H1 (cell line): ENCODE results near the gene RNF157. TPM values are rescaled to one million over a fixed set of nuclear protein-coding genes. Genes with fewer than 3 reads are reported as not detected.
A peak's percentile ranks its signal among the peaks of the same experiment; 100 is the strongest.

Experiments
- CTCF ChIA-PET: fragments of 300-600 bp; sonication (Branson Sonifier 250); formaldehyde crosslinking; loops from one replicate; lab custom pipeline; 2021; ENCODE audit not compliant: partially characterized antibody; lab: Charles Lee
- POLR2A ChIA-PET: fragments of 300-600 bp; sonication (Branson Sonifier 250); formaldehyde crosslinking; loops from one replicate; lab custom pipeline; 2021; ENCODE audit warnings: inconsistent platforms; ENCODE audit not compliant: partially characterized antibody; lab: Charles Lee
- DNase-seq, 2 experiments: peaks; one replicate each; pipeline versions ENCODE4 v3.0.0 to v3.0.0-alpha.2; 2010 to 2022; ENCODE audit warnings: low spot score in 2 of 2, low read depth in 1 of 2, mixed read lengths in 1 of 2
- FAIRE-seq: peaks from 2 replicates; lab custom pipeline; 2011; peaks lifted over from hg19 to GRCh38; lab: Jason Lieb, UNC
- H2AFZ ChIP-seq: 2 replicates; pipeline ENCODE4 v1.8.1; 2012; ENCODE audit warnings: low read length, inconsistent platforms
- H2AK5ac ChIP-seq: 2 replicates; pipeline ENCODE4 v1.6.1; 2013; ENCODE audit warnings: low read depth, low read length
- H2BK120ac ChIP-seq: replicated peaks from 2 replicates; pipeline ENCODE3; 2013; ENCODE audit warnings: low read depth, low read length, inconsistent platforms
- H2BK12ac ChIP-seq: 2 replicates; pipeline ENCODE4 v1.6.1; 2013; ENCODE audit warnings: low read depth, low read length
- H2BK15ac ChIP-seq: 2 replicates; pipeline ENCODE4 v1.6.1; 2013; ENCODE audit warnings: low read length
- H2BK20ac ChIP-seq: 2 replicates; pipeline ENCODE4 v1.6.1; 2013; ENCODE audit warnings: low read length
- H2BK5ac ChIP-seq: 2 replicates; pipeline ENCODE4 v1.6.1; 2013; ENCODE audit warnings: low read depth, low read length
- H3K14ac ChIP-seq: 2 replicates; pipeline ENCODE4 v1.6.1; 2013; ENCODE audit warnings: inconsistent platforms; ENCODE audit not compliant: insufficient read length
- H3K18ac ChIP-seq: 2 replicates; pipeline ENCODE4 v1.6.1; 2013; ENCODE audit warnings: low read length; ENCODE audit errors: extremely low read depth
- H3K23ac ChIP-seq: 2 replicates; pipeline ENCODE4 v1.6.1; 2013; ENCODE audit warnings: inconsistent platforms; ENCODE audit not compliant: insufficient read length
- H3K23me2 ChIP-seq: 2 replicates; pipeline ENCODE4 v1.6.1; 2013; ENCODE audit warnings: low read depth, low read length
- H3K27ac ChIP-seq: 2 replicates; pipeline ENCODE4 v1.6.1; 2011; ENCODE audit warnings: low read depth, low read length, inconsistent platforms
- H3K27me3 ChIP-seq, 4 experiments: replicated peaks in 1 of 4; 1 replicate in 1 of 4; 2 replicates in 3 of 4; pipeline versions ENCODE4 v1.6.1 to v1.8.1; 2011 to 2013; ENCODE audit warnings: low read length in 3 of 4, mild to moderate bottlenecking in 3 of 4, inconsistent platforms in 2 of 4, mixed read lengths in 2 of 4, moderate library complexity in 1 of 4; ENCODE audit not compliant: control insufficient read depth in 3 of 4, insufficient read depth in 3 of 4; ENCODE audit errors: extremely low read depth in 1 of 4
- H3K36me3 ChIP-seq, 4 experiments: 2 replicates each; pipeline versions ENCODE4 v1.6.1 to v1.8.1; 2011 to 2013; ENCODE audit warnings: mild to moderate bottlenecking in 4 of 4, low read length in 3 of 4, moderate library complexity in 2 of 4, control low read depth in 1 of 4, inconsistent platforms in 1 of 4; ENCODE audit not compliant: insufficient read depth in 4 of 4, control insufficient read depth in 2 of 4
- H3K4ac ChIP-seq: replicated peaks from 2 replicates; pipeline ENCODE3; 2013; ENCODE audit warnings: low read length, low read depth, mixed read lengths, inconsistent platforms; ENCODE audit not compliant: insufficient read length
- H3K4me1 ChIP-seq, 4 experiments: replicated peaks in 1 of 4; 1 replicate in 1 of 4; 2 replicates in 3 of 4; pipeline versions ENCODE4 v1.6.1 to v1.8.1; 2011 to 2013; ENCODE audit warnings: low read length in 3 of 4, inconsistent platforms in 2 of 4, mixed read lengths in 1 of 4; ENCODE audit not compliant: insufficient read depth in 4 of 4, control insufficient read depth in 3 of 4
- H3K4me2 ChIP-seq, 2 experiments: 2 replicates each; pipeline versions ENCODE4 v1.6.1 to v1.8.1; 2011 to 2013; ENCODE audit warnings: low read depth in 2 of 2, low read length in 2 of 2, control low read depth in 1 of 2, inconsistent platforms in 1 of 2, mild to moderate bottlenecking in 1 of 2; ENCODE audit not compliant: insufficient read depth in 1 of 2
- H3K4me3 ChIP-seq, 4 experiments: fragments of 200-600, 300-600 bp in 1 of 4; sonication (generic), shearing (Covaris generic), sonication (Bioruptor Twin) in 1 of 4; 2 replicates each; pipeline versions ENCODE4 v1.5.1 to v1.8.1; 2011 to 2016; ENCODE audit warnings: low read length in 4 of 4, low read depth in 3 of 4, control low read depth in 2 of 4, inconsistent platforms in 2 of 4, mild to moderate bottlenecking in 2 of 4, mixed read lengths in 1 of 4, moderate library complexity in 1 of 4; ENCODE audit not compliant: insufficient read depth in 2 of 4; ENCODE audit errors: extremely low read depth in 1 of 4
- H3K56ac ChIP-seq: replicated peaks from 2 replicates; pipeline ENCODE3; 2013; ENCODE audit warnings: low read depth, mild to moderate bottlenecking, mixed read lengths, low read length, inconsistent platforms; ENCODE audit not compliant: insufficient read length
- H3K79me1 ChIP-seq: 2 replicates; pipeline ENCODE4 v1.6.1; 2013; ENCODE audit warnings: low read depth, low read length, control low read depth
- H3K79me2 ChIP-seq, 2 experiments: 2 replicates each; pipeline versions ENCODE4 v1.6.1 to v1.8.1; 2012 to 2013; ENCODE audit warnings: low read length in 2 of 2, mild to moderate bottlenecking in 2 of 2, inconsistent platforms in 1 of 2; ENCODE audit not compliant: insufficient read depth in 2 of 2, control insufficient read depth in 1 of 2
- H3K9ac ChIP-seq, 4 experiments: replicated peaks in 1 of 4; 1 replicate in 1 of 4; 2 replicates in 3 of 4; pipeline versions ENCODE4 v1.6.1 to v1.8.1; 2011 to 2013; ENCODE audit warnings: low read depth in 3 of 4, low read length in 3 of 4, control low read depth in 2 of 4, mild to moderate bottlenecking in 2 of 4, moderate library complexity in 2 of 4, inconsistent platforms in 1 of 4; ENCODE audit errors: extremely low read depth in 1 of 4
- H3K9me3 ChIP-seq, 2 experiments: 2 replicates each; pipeline versions ENCODE4 v1.6.1 to v1.8.1; 2012 to 2013; ENCODE audit warnings: mild to moderate bottlenecking in 2 of 2, moderate library complexity in 2 of 2, control low read depth in 1 of 2, inconsistent platforms in 1 of 2, low read depth in 1 of 2, low read length in 1 of 2, mixed read lengths in 1 of 2; ENCODE audit not compliant: insufficient read depth in 2 of 2
- H4K20me1 ChIP-seq, 2 experiments: replicated peaks in 1 of 2; 2 replicates each; pipeline versions ENCODE3 to v1.8.1; 2011 to 2013; ENCODE audit warnings: inconsistent platforms in 2 of 2, low read length in 2 of 2, mild to moderate bottlenecking in 1 of 2; ENCODE audit not compliant: insufficient read depth in 2 of 2, control insufficient read depth in 1 of 2
- H4K5ac ChIP-seq: 2 replicates; pipeline ENCODE4 v1.6.1; 2013; ENCODE audit warnings: low read length, low read depth, mixed read lengths, inconsistent platforms; ENCODE audit not compliant: insufficient read length
- H4K8ac ChIP-seq: 2 replicates; pipeline ENCODE4 v1.8.0; 2013; ENCODE audit warnings: mild to moderate bottlenecking, moderate library complexity, low read length, inconsistent platforms; ENCODE audit not compliant: insufficient read depth; ENCODE audit errors: extremely low read depth
- H4K91ac ChIP-seq: replicated peaks from 2 replicates; pipeline ENCODE3; 2013; ENCODE audit warnings: low read length, mixed read lengths, inconsistent platforms; ENCODE audit not compliant: insufficient read length
- SIN3A ChIP-seq, 2 experiments: IDR thresholded peaks in 1 of 2; conservative IDR thresholded peaks in 1 of 2; 2 replicates each; pipeline ENCODE4 v1.6.1; 2011 to 2012; ENCODE audit warnings: low read length in 2 of 2, improper control_type of control experiment in 1 of 2, low read depth in 1 of 2, mild to moderate bottlenecking in 1 of 2
- WGBS, 2 experiments: shearing (Covaris generic) in 1 of 2; methylation state at CpG; one replicate each; pipeline versions ENCODE4 v1.1.6 to v1.1.7; 2013 to 2015; ENCODE audit warnings: low lambda C conversion rate in 2 of 2, mixed read lengths in 2 of 2, inconsistent platforms in 1 of 2, low coverage in 1 of 2, missing lambda C conversion rate in 1 of 2; ENCODE audit not compliant: insufficient replicate concordance in 2 of 2, insufficient coverage in 1 of 2, insufficient read length in 1 of 2; ENCODE audit errors: extremely low coverage in 1 of 2, missing lambda C conversion rate in 1 of 2; 5-methylcytosine and 5-hydroxymethylcytosine counted together
- polyA plus RNA-seq, 7 experiments: library from polyadenylated mRNA; depleted of rRNA in 3 of 7; stranded (reverse) in 5 of 7; unstranded in 2 of 7; fragments of >200 nt in 5 of 7; fragments of 200-250 nt in 2 of 7; gene quantifications; 1 replicate in 5 of 7; 2 replicates in 1 of 7; 4 replicates in 1 of 7; pipeline versions ENCODE4 v1.2.1 to v1.2.3, GENCODE V29; 2011 to 2013; ENCODE audit warnings: missing spikeins in 2 of 7, mixed read lengths in 2 of 7
- total RNA-seq: library from RNA; stranded (reverse); fragmentation: NEBNext Ultra II Directional; extraction: Animal tissue kit (Norgen Biotek cat#: 25700); gene quantifications from 2 replicates; pipeline ENCODE4 v1.2.1, GENCODE V29; 2021

RNF157 gene
- total and polyA plus RNA-seq, 2 of the 8 experiments (the other 6 are each of a cell fraction or from before 2014, with no cell fraction given): 13.4 to 16.7 TPM

GRCh38 chr17:76279742-76280287, 39.5 kb upstream of the RNF157 start:
- Histone ChIP-seq H3K4me2 (no peak overlapping the region), H2BK5ac (no peak overlapping the region), H2BK20ac (0 out of 2 replicates have a peak overlapping the region, but pooled peaks have one; percentile 61), H3K23ac (no peak overlapping the region), H3K27ac (no peak overlapping the region), H3K23me2 (peaks cover 3% of the 10 kb centered on the region; the same call in 1 of the 2 replicates), H3K79me2 (no peaks in the 10 kb centered on the region), H3K9ac (no peak overlapping the region), H4K8ac (no peak overlapping the region), H4K91ac (no peak overlapping the region), H3K4ac (no peak overlapping the region), H3K14ac (no peak overlapping the region), H4K5ac (no peak overlapping the region), H3K18ac (0 out of 2 replicates have a peak overlapping the region, but pooled peaks have one; percentile 7), H2AK5ac (no peak overlapping the region), H3K56ac (no peak overlapping the region), H2BK15ac (no peak overlapping the region), H3K4me1 (peaks cover 0 to 4% (median 0%) of the 10 kb centered on the region in 4 experiments; a peak in 3 of 7 replicates), H2BK12ac (0 out of 2 replicates have a peak overlapping the region, but pooled peaks have one; percentile 43), H3K27me3 (no peaks in the 10 kb centered on the region), H3K79me1 (no peaks in the 10 kb centered on the region), H2BK120ac (no peak overlapping the region), H3K4me3 (no peak overlapping the region), H3K36me3 (no peaks in the 10 kb centered on the region; a peak in 1 of 8 replicates), H4K20me1 (peaks cover 0 to 6% of the 10 kb centered on the region in 2 experiments), H3K9me3 (no peaks in the 10 kb centered on the region), H2AFZ (no peak overlapping the region)
- 88% methylated on average over 12 of the region's 15 CpGs; no CpG with 5 or more reads in 1 of the 2 experiments for WGBS, 2 experiments
- no peak for DNase-seq
- no peak for TF ChIP-seq SIN3A (conservative IDR thresholded peaks at IDR 0.05 in 1 of 2, IDR thresholded peaks at IDR 0.05 in 1 of 2; ENCODE audit: low read depth in 1 of 2, low read length in 2 of 2)
- CTCF ChIA-PET: interaction anchor here (0.5 to 5.6 kb wide), 92 partner anchors 10 to 678 kb away, joined by 3 to 84 read pairs (median 5); partner anchors contain the start of genes EXOC7, FOXJ1, RNF157 and UBALD2
- no peak for FAIRE-seq
- POLR2A ChIA-PET: interaction anchor here (0.6 to 1.8 kb wide), 7 partner anchors 11 to 500 kb away, joined by 3 to 6 read pairs (median 4); no protein-coding TSS in a partner anchor
